PC-9 (cell line): ENCODE measurements around the gene RARB.

Experiments used
- CTCF ChIP-seq: fragments of 200-600 bp; sonication (generic); conservative IDR thresholded peaks from 2 replicates; pipeline ENCODE4 v1.6.1; 2017; ENCODE audit warnings: mixed run types, antibody characterized with exemption, mild to moderate bottlenecking, moderate library complexity
- EZH2 ChIP-seq: fragments of 200-600 bp; sonication (generic); IDR thresholded peaks from 2 replicates; pipeline ENCODE4 v1.8.0; 2017; ENCODE audit warnings: antibody characterized with exemption, low read depth

- TF ChIP-seq CTCF (no peak), EZH2 (no peak)
These were observed 47.0 kb upstream of the RARB start for GRCh38 chr3:25381083-25381482.
